HEK293T (cell line): ENCODE data around the gene PPM1H.

Source experiments
- CTCF ChIA-PET: fragments of 350-600 bp; formaldehyde crosslinking; extraction: SDS; loops from one replicate; lab custom pipeline; 2021; ENCODE audit warnings: antibody characterized with exemption, inconsistent platforms; lab: Yijun Ruan, JAX
- POLR2A ChIA-PET: fragments of 350-600 bp; formaldehyde crosslinking; extraction: SDS; loops from one replicate; lab custom pipeline; 2020; ENCODE audit warnings: antibody characterized with exemption, inconsistent platforms; lab: Yijun Ruan, JAX
- DNase-seq: peaks from one replicate; pipeline ENCODE4 v3.0.0; 2012; ENCODE audit warnings: mixed read lengths; ENCODE audit errors: extremely low spot score
- ARNT ChIP-seq: fragments of 450-650 bp; IDR thresholded peaks from 2 replicates; pipeline ENCODE4 v1.6.1; 2017; ENCODE audit warnings: mild to moderate bottlenecking
- BHLHE40 ChIP-seq: fragments of 450-650 bp; IDR thresholded peaks from 2 replicates; pipeline ENCODE4 v1.6.1; 2016; ENCODE audit warnings: mild to moderate bottlenecking, moderate library complexity, borderline replicate concordance
- CTBP1 ChIP-seq: fragments of 450-650 bp; IDR thresholded peaks from 2 replicates; pipeline ENCODE4 v1.6.1; 2016; ENCODE audit warnings: borderline replicate concordance
- ELF4 ChIP-seq: fragments of 450-650 bp; IDR thresholded peaks from 2 replicates; pipeline ENCODE4 v1.6.1; 2017; ENCODE audit warnings: antibody characterized with exemption
- FOXA1 ChIP-seq: fragments of 450-650 bp; IDR thresholded peaks from 2 replicates; pipeline ENCODE4 v1.6.1; 2016; ENCODE audit warnings: mild to moderate bottlenecking
- FOXK2 ChIP-seq: fragments of 450-650 bp; IDR thresholded peaks from 2 replicates; pipeline ENCODE4 v1.6.1; 2016; ENCODE audit warnings: mild to moderate bottlenecking
- FOXM1 ChIP-seq: fragments of 450-650 bp; IDR thresholded peaks from 2 replicates; pipeline ENCODE4 v1.6.1; 2017; ENCODE audit warnings: mild to moderate bottlenecking, borderline replicate concordance
- HDGF ChIP-seq: fragments of 450-650 bp; IDR thresholded peaks from 2 replicates; pipeline ENCODE4 v1.6.1; 2017; ENCODE audit warnings: antibody characterized with exemption, borderline replicate concordance
- L3MBTL2 ChIP-seq: fragments of 450-650 bp; conservative IDR thresholded peaks from 2 replicates; pipeline ENCODE4 v1.6.1; 2016; ENCODE audit warnings: mild to moderate bottlenecking
- LEF1 ChIP-seq: fragments of 450-650 bp; IDR thresholded peaks from 2 replicates; pipeline ENCODE4 v1.6.1; 2017; ENCODE audit warnings: mild to moderate bottlenecking, borderline replicate concordance
- NFRKB ChIP-seq: fragments of 450-650 bp; IDR thresholded peaks from 2 replicates; pipeline ENCODE4 v1.6.1; 2016; ENCODE audit warnings: mild to moderate bottlenecking, moderate library complexity
- SP1 ChIP-seq: fragments of 450-650 bp; IDR thresholded peaks from 2 replicates; pipeline ENCODE4 v1.6.1; 2017
- SUZ12 ChIP-seq: fragments of 450-650 bp; IDR thresholded peaks from 2 replicates; pipeline ENCODE4 v1.6.1; 2016; ENCODE audit warnings: mild to moderate bottlenecking
- TARDBP ChIP-seq: fragments of 450-650 bp; IDR thresholded peaks from 2 replicates; pipeline ENCODE4 v1.6.1; 2016
- ZNF384 ChIP-seq: fragments of 450-650 bp; IDR thresholded peaks from 2 replicates; pipeline ENCODE4 v1.6.1; 2016
- TF ChIP-seq, protein P1 (sequence below): fragments of 450-650 bp; IDR thresholded peaks from 2 replicates; pipeline ENCODE4 v1.6.1; 2016

PPM1H gene

DNA sequence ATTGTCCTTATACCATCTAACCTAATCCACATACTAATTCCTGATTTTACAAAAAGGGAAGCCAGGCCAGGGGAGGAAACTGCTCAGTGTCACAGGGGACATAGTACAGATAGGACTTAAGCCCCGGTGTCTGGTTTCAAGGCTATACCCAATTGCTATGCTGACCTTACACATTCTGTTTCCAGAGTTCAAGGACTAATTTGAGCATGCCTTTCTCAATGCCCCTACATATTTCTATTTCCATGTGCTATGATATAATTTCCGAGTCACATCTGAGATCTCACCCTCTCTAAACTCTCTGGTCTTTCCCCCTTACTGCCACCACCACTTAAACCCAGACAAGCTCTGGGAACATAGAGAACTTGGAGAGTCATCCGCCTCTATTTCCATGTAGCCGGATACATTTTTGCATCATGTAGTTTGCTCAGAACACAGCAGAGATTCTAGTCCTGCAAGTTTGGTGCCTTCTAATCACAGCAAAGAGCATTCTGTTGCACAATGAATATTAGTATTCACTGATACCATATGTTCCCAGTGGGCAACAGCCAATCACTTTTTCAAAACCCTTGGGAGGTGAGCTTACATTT is 34.2 kb downstream of the PPM1H start:
- ChIA-PET CTCF (no interaction called here), POLR2A (no interaction called here)
- peak; percentile 31 for DNase-seq
- TF ChIP-seq SP1: no peak
- TF ChIP-seq LEF1: no peak
- TF ChIP-seq TARDBP: no peak
- no peak for TF ChIP-seq FOXA1
- TF ChIP-seq, protein P1, sequence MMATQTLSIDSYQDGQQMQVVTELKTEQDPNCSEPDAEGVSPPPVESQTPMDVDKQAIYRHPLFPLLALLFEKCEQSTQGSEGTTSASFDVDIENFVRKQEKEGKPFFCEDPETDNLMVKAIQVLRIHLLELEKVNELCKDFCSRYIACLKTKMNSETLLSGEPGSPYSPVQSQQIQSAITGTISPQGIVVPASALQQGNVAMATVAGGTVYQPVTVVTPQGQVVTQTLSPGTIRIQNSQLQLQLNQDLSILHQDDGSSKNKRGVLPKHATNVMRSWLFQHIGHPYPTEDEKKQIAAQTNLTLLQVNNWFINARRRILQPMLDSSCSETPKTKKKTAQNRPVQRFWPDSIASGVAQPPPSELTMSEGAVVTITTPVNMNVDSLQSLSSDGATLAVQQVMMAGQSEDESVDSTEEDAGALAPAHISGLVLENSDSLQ: no peak

DNA sequence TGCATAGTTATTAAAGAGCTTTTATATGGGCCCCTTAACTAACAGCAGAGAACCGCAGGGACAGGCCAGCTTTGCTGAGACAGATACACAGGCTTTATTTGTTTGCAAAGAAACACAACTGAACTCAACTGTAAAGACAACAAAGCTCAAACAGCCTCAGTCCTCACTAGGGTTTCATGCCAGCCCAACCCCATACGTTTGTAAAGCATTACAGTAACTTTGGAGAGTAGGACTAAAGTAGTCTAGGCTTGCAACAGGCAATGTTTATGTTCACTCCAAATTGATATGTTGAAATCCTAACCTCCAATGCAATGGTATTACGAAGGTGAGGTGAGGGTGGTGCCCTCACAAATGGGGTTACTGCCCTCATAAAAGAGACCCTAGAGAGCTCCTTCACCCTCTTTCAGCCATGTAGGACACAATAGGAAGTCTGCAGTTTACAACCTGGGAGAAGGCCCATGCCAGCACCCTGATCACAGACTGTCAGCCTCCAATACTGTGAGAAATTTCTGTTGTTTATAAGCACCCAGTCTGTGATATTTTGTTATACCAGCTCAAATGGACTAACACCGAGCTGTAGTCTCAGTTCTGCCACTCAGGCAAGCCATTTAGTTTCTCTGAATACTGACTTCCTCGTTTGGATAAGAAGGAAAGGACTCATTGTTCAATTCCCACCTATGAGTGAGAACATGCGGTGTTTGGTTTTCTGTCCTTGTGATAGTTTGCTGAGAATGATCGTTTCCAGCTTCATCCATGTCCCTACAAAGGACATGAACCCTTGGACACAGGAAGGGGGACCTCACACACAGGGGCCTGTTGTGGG is 35.2 kb downstream of the PPM1H start:
- no peak for DNase-seq
- POLR2A ChIA-PET: interaction anchor here (0.8 kb wide), 1 partner anchor 12 kb away, joined by 3 read pairs; no protein-coding TSS in a partner anchor

DNA sequence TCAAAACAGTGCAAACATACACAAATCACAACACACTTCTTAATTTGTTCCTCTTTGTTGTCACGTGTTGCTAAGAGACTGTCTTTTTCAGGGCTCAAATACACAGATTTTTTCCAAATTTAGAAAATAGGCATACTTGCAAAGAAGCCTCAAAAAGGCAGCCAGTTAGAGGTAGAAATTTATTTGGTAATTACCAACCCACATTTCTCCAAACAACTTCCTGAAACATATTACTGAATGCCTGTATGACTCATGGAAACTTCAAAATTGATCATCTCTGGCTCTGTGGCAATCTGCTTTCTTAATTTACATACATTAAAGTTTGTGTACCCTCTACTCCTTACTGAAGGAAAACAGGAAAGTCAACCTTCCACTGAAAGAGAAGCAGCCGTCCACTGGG is 36.4 kb downstream of the PPM1H start:
- ChIA-PET POLR2A (no interaction called here), CTCF (interaction anchor here (0.6 kb wide), 1 partner anchor 18 kb away, joined by 5 read pairs; no protein-coding TSS in a partner anchor)
- DNase-seq: no peak
- TF ChIP-seq ELF4 (no peak), ZNF384 (no peak), HDGF (no peak), NFRKB (no peak), CTBP1 (no peak), BHLHE40 (no peak), SP1 (no peak), ARNT (no peak), SUZ12 (no peak), FOXK2 (no peak), LEF1 (no peak), FOXM1 (no peak), FOXA1 (no peak), TARDBP (no peak), L3MBTL2 (no peak)
- TF ChIP-seq, protein P1: no peak

More for the DNA sequence above, 35.2 kb downstream of the PPM1H start:
- CTCF ChIA-PET: no interaction called here
- TF ChIP-seq ELF4 (no peak), SUZ12 (no peak), LEF1 (no peak), L3MBTL2 (no peak), SP1 (no peak), TARDBP (no peak), BHLHE40 (no peak)
- TF ChIP-seq, protein P1: no peak

DNA sequence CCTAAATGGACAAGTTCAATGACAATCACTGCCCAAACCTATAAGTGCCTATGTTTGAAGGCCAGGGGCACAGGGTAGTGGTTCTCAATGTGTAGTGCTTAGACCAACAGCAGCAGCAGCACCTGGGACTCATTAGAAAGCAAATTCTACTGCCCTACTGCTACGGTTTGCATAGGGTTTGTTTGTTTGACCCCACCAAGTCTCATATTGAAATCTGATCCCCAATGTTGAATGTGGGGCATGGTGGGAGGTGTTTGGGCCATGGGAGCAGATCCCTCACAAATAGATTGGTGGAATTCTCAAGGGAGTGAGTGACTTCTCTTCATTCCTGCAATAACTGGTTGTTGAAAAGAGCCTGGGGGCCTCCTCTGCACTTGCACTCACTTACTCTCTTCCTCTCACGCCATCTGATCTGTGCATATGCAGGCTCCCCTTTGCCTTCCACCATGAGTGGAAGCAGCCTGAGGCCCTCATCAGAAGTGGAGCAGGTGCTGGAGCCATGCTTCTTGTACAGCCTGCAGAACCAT is 39.5 kb downstream of the PPM1H start:
- no peak for DNase-seq
- TF ChIP-seq CTBP1: no peak
- no peak for TF ChIP-seq TARDBP
- no peak for TF ChIP-seq FOXA1
- no peak for TF ChIP-seq BHLHE40
- TF ChIP-seq, protein P1: no peak
- TF ChIP-seq ARNT: no peak
- no peak for TF ChIP-seq SUZ12
- TF ChIP-seq FOXM1: no peak
- no peak for TF ChIP-seq ELF4
- TF ChIP-seq FOXK2: no peak
- no peak for TF ChIP-seq NFRKB
- TF ChIP-seq LEF1: no peak
- no peak for TF ChIP-seq SP1
- TF ChIP-seq ZNF384: no peak
- TF ChIP-seq L3MBTL2: no peak
- no peak for TF ChIP-seq HDGF
- ChIA-PET CTCF (interaction anchor here (0.6 kb wide), 1 partner anchor 516 kb away, joined by 3 read pairs; no protein-coding TSS in a partner anchor), POLR2A (no interaction called here)

DNA sequence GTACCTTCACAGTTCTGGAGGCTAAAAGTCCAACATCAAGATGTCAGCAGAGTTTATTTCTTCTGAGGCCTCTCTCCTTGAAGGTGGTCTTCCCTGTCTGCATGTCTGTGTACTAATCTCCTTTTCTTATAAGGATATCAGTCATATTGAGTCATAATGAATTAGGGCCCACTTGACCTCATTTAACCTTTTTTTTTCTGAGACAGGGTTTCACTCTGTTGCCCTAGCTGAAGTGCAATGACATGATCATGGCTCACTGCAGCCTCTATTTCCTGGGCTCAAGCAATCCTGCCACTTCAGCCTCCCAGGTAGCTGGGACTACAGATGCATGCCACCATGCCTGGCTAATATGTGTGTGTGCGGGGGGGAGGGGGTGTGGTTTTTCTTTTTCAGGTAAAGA is 41.7 kb downstream of the PPM1H start:
- no peak for DNase-seq

More for the DNA sequence above, 41.7 kb downstream of the PPM1H start:
- no peak for TF ChIP-seq TARDBP
- no peak for TF ChIP-seq ARNT
- TF ChIP-seq LEF1: no peak
- no peak for TF ChIP-seq NFRKB
- no peak for TF ChIP-seq SUZ12
- TF ChIP-seq SP1: no peak
- TF ChIP-seq FOXM1: no peak
- no peak for TF ChIP-seq CTBP1
- TF ChIP-seq L3MBTL2: no peak
- POLR2A ChIA-PET: no interaction called here
- CTCF ChIA-PET: no interaction called here
